Measurements from ENCODE around the gene CNOT9. TPM values are rescaled to one million over a fixed set of nuclear protein-coding genes. Genes with fewer than 3 reads are reported as not detected.

CNOT9 gene
- total and polyA plus RNA-seq, 12 donors, result 20.4 to 58.5 (median 38.5) TPM

DNA sequence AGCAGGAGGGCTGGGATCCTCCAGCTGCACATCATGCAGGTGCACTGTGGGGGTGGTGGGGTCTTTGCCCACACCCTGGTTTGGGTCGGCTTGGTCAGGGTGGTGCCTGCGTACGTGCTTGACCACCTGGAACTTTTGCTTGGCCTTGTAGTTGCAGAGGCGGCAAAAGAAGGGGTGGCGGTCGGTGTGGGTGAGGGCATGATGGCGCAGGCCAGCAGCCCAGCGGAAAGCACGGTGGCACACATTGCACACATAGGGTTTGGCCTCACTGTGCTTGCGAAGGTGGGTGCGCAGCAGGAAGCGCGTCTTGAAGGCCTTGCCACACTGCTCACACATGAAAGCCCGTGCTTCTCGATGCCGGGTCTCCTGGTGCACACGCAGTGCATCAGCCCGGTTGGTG lies 69.7 kb downstream of the CNOT9 start:
- Histone ChIP-seq H3K4me3 (no peak overlapping the region), H3K36me3 (replicated peaks in 1 of 2) (peaks cover 0 to 80% of the 10 kb centered on the region in 2 donors), H3K27ac (no peak overlapping the region), H3K4me1 (replicated peaks in 1 of 2) (no peaks in the 10 kb centered on the region), H3K27me3 (no peaks in the 10 kb centered on the region), H3K9me3 (replicated peaks in 1 of 3) (no peaks in the 10 kb centered on the region)
- intact Hi-C loops (cut with DNase I), result no loop called here
- no peak for TF ChIP-seq CTCF (IDR thresholded peaks at IDR 0.05)
- TF ChIP-seq POLR2A (IDR thresholded peaks at IDR 0.05), result no peak
- 94 to 98% (median 97%) methylated on average over 13 to 18 of the region's 18 CpGs for WGBS, 4 donors
- DNase-seq, result no peak

GRCh38 chr2:218642121-218642656 lies 73.5 kb downstream of the CNOT9 start:
- TF ChIP-seq CTCF (IDR thresholded peaks at IDR 0.05) (no peak), POLR2A (IDR thresholded peaks at IDR 0.05) (no peak)
- no peak overlapping the region for H3K27ac ChIP-seq
- 94 to 98% (median 95%) methylated on average over 6 to 18 of the region's 18 CpGs for WGBS, 4 donors
- no peaks in the 10 kb centered on the region for H3K9me3 ChIP-seq (replicated peaks in 1 of 3)
- H3K36me3 ChIP-seq (replicated peaks in 1 of 2), result peaks cover 0 to 89% of the 10 kb centered on the region in 2 donors
- intact Hi-C loops (cut with DNase I), result loop anchor here (10.0 kb wide), 3 partner anchors 67 to 237 kb away; partner anchors contain the start of gene VIL1 (in 1 of the 2)
- no peaks in the 10 kb centered on the region for H3K4me1 ChIP-seq (replicated peaks in 1 of 2)
- DNase-seq, result no peak
- no peaks in the 10 kb centered on the region for H3K27me3 ChIP-seq
- no peak overlapping the region for H3K4me3 ChIP-seq

DNA sequence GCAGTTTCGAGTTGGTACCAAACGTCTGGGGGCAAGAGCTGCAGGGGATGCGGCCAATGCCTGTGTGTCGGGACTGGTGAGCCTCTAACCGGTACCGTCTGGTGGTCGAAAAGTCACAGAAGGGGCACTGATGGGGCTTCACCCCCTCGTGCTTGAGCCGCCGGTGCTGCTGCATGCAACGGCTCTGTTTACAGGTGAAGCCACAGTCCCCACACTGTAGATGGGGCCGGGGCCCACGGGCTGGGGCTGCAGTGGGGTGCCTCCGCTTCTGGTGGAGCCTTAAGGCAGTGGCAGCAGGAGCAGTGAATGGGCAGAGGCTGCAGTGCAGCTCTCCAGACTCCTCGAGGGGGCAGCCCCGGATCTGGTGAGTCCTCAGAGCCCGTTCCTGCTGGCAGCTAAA lies 74.1 kb downstream of the CNOT9 start:
- Histone ChIP-seq H3K4me1 (replicated peaks in 1 of 2) (no peaks in the 10 kb centered on the region), H3K27ac (no peak overlapping the region), H3K4me3 (no peak overlapping the region), H3K36me3 (replicated peaks in 1 of 2) (peaks cover 0 to 87% of the 10 kb centered on the region in 2 donors), H3K9me3 (replicated peaks in 1 of 3) (no peaks in the 10 kb centered on the region), H3K27me3 (no peaks in the 10 kb centered on the region)
- no peak for TF ChIP-seq CTCF (IDR thresholded peaks at IDR 0.05)
- no peak for TF ChIP-seq POLR2A (IDR thresholded peaks at IDR 0.05)
- intact Hi-C loops (cut with DNase I), result loop anchor here (10.0 kb wide), 3 partner anchors 68 to 238 kb away; partner anchors contain the start of gene VIL1 (in 1 of the 2)
- DNase-seq, result no peak
- WGBS, 4 donors, result 88 to 100% (median 91%) methylated on average over 5 to 17 of the region's 17 CpGs

DNA sequence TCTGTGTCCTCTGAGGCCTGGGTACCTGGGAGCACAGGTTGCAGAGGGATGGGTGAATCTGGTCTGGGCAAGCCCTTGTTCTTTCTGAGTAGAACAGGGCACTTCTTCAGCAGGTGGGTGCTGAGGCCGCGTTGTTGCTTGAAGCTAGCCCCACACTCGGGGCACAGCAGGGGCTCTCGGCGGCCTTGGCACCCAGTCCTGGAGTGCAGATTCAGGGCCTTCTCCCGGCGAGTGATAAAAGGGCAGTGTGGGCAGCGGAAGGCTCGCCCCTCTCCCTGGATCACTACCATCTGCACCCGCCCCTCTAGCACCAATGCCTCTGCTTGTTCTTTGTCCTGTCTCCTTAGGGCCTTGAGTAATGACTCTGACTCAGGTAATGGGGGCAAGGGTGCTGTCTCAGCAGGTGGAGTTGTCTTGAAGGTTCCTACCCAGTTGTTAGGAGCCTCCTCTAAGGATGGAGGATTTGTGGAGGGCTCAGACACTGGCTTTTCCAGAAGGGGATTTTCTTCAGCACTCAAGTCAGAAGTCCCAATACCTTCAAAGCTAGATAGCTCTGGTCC lies 75.2 kb downstream of the CNOT9 start:
- Histone ChIP-seq H3K9me3 (replicated peaks in 1 of 3) (no peaks in the 10 kb centered on the region), H3K4me3 (no peak overlapping the region), H3K4me1 (replicated peaks in 1 of 2) (no peaks in the 10 kb centered on the region), H3K27ac (no peak overlapping the region), H3K36me3 (replicated peaks in 1 of 2) (peaks cover 0 to 87% of the 10 kb centered on the region in 2 donors), H3K27me3 (no peaks in the 10 kb centered on the region)
- 86 to 92% (median 89%) methylated on average over 8 to 10 of the region's 10 CpGs; no CpG with 5 or more reads in 1 of the 4 donors for WGBS, 4 donors
- intact Hi-C loops (cut with DNase I), result loop anchor here (10.0 kb wide), 3 partner anchors 69 to 239 kb away; partner anchors contain the start of gene VIL1 (in 1 of the 2)
- TF ChIP-seq CTCF (IDR thresholded peaks at IDR 0.05), result no peak
- no peak for TF ChIP-seq POLR2A (IDR thresholded peaks at IDR 0.05)
- no peak for DNase-seq
